ENCODE measurements around the gene CERS6. TPM values are rescaled to one million over a fixed set of nuclear protein-coding genes. Genes with fewer than 3 reads are reported as not detected.
A peak's percentile ranks its signal among the peaks of the same experiment; 100 is the strongest.

Gene CERS6
- total RNA-seq, 1 experiment from 2014 or later: 17.3 TPM

- TF ChIP-seq HMGA2 (CRISPR knock-in tag; IDR thresholded peaks at IDR 0.05) (no peak), STAT6 (CRISPR knock-in tag; conservative IDR thresholded peaks at IDR 0.05; ENCODE audit: low read depth) (no peak), ZBTB21 (CRISPR knock-in tag; IDR thresholded peaks at IDR 0.05; ENCODE audit: borderline replicate concordance) (no peak)
Measured at GRCh38 chr2:168780669-168781071, 324.6 kb downstream of the CERS6 start (continued).

- peak; percentile 46; the same call in 1 of the 2 replicates for ATAC-seq
- no peak for TF ChIP-seq ZNF671 (CRISPR knock-in tag; IDR thresholded peaks at IDR 0.05)
- no peak for TF ChIP-seq ZNF532 (CRISPR knock-in tag; IDR thresholded peaks at IDR 0.05; ENCODE audit: borderline replicate concordance)
- no peak for TF ChIP-seq AFF4 (CRISPR knock-in tag; IDR thresholded peaks at IDR 0.05; ENCODE audit: borderline replicate concordance)
- TF ChIP-seq ZNF512 (CRISPR knock-in tag; IDR thresholded peaks at IDR 0.05; ENCODE audit: borderline replicate concordance): no peak
- no peak for TF ChIP-seq HMGXB4 (CRISPR knock-in tag; IDR thresholded peaks at IDR 0.05)
- TF ChIP-seq MXD4 (CRISPR knock-in tag; IDR thresholded peaks at IDR 0.05; ENCODE audit: borderline replicate concordance): no peak
- TF ChIP-seq TEAD1 (CRISPR knock-in tag; IDR thresholded peaks at IDR 0.05): no peak
- TF ChIP-seq ZNF121 (CRISPR knock-in tag; IDR thresholded peaks at IDR 0.05): no peak
- TF ChIP-seq SMAD3 (CRISPR knock-in tag; IDR thresholded peaks at IDR 0.05; ENCODE audit: borderline replicate concordance): no peak
- no peak for TF ChIP-seq ZNF232 (CRISPR knock-in tag; IDR thresholded peaks at IDR 0.05)
- no peak for TF ChIP-seq HMGA2 (CRISPR knock-in tag; IDR thresholded peaks at IDR 0.05)
- no peak for TF ChIP-seq ZMAT4 (CRISPR knock-in tag; IDR thresholded peaks at IDR 0.05)
- TF ChIP-seq PREB (CRISPR knock-in tag; IDR thresholded peaks at IDR 0.05; ENCODE audit: borderline replicate concordance): no peak
- no peak for DNase-seq (ENCODE audit: low spot score)
- no peak overlapping the region for H3K4me3 Mint-ChIP-seq
- ChIA-PET CTCF (interaction anchor here (0.9 kb wide), 1 partner anchor 68 kb away, joined by 3 read pairs; no protein-coding TSS in a partner anchor), POLR2A (no interaction called here)
- H3K27ac Mint-ChIP-seq: 0 out of 2 replicates have a peak overlapping the region, but pooled peaks have one; percentile 42
- H3K27me3 Mint-ChIP-seq (ENCODE audit: low read depth): no peaks in the 10 kb centered on the region
- peaks cover 42% of the 10 kb centered on the region for H3K4me1 Mint-ChIP-seq
- peaks cover 9% of the 10 kb centered on the region for H3K9me3 Mint-ChIP-seq
- 0 out of 2 replicates have a peak, but pooled peaks cover 2% of the 10 kb centered on the region for H3K36me3 Mint-ChIP-seq
Measured at GRCh38 chr2:168781191-168781817, 325.2 kb downstream of the CERS6 start.

All from WTC11 (cell line).